HEK293 (cell line): ENCODE measurements around the gene PFKM.

Experiments
- CTCF ChIA-PET: fragments of 350-600 bp; formaldehyde crosslinking; extraction: SDS; loops from one replicate; lab custom pipeline; 2021; ENCODE audit warnings: antibody characterized with exemption; lab: Yijun Ruan, JAX
- POLR2A ChIA-PET: fragments of 300-600 bp; formaldehyde crosslinking; extraction: SDS; loops from one replicate; lab custom pipeline; 2020; ENCODE audit warnings: antibody characterized with exemption, inconsistent platforms; lab: Yijun Ruan, JAX
- H3K27ac ChIP-seq: fragments of 200-500 bp; sonication (Bioruptor generic); 2 replicates; pipeline ENCODE4 v1.5.1; 2014; ENCODE audit warnings: low read depth, low read length, control low read depth, inconsistent platforms; ENCODE audit errors: extremely low read depth
- H3K36me3 ChIP-seq, 2 experiments: fragments of 200-500 bp in 1 of 2; sonication (Bioruptor generic) in 1 of 2; 1 replicate in 1 of 2; 2 replicates in 1 of 2; pipeline ENCODE4 v1.5.1; 2014 to 2017; ENCODE audit warnings: inconsistent platforms in 2 of 2, low read length in 2 of 2; ENCODE audit not compliant: control insufficient read depth in 2 of 2, insufficient read depth in 1 of 2
- H3K4me1 ChIP-seq: fragments of 200-500 bp; sonication (Bioruptor generic); 2 replicates; pipeline ENCODE4 v1.5.1; 2014; ENCODE audit warnings: mild to moderate bottlenecking, low read length, inconsistent platforms; ENCODE audit not compliant: control insufficient read depth, insufficient read depth
- H3K4me3 ChIP-seq: 2 replicates; pipeline ENCODE4 v1.5.1; 2011; ENCODE audit warnings: low read depth, mild to moderate bottlenecking, control low read depth, low read length, moderate library complexity
- H3K9me3 ChIP-seq: fragments of 200-500 bp; sonication (Bioruptor generic); 2 replicates; pipeline ENCODE4 v1.5.1; 2014; ENCODE audit warnings: low read depth, low read length, inconsistent platforms; ENCODE audit not compliant: control insufficient read depth, insufficient read depth
- GLI2 ChIP-seq: fragments of 450-650 bp; formaldehyde crosslinking; IDR thresholded peaks from 2 replicates; pipeline ENCODE4; 2017; ENCODE audit warnings: missing biosample characterization, missing genetic modification characterization, low read depth, borderline replicate concordance
- OSR2 ChIP-seq: fragments of 450-650 bp; formaldehyde crosslinking; IDR thresholded peaks from 2 replicates; pipeline ENCODE4 v1.5.1; 2016; ENCODE audit warnings: missing biosample characterization, missing genetic modification characterization
- PRDM10 ChIP-seq: fragments of 450-650 bp; formaldehyde crosslinking; IDR thresholded peaks from 2 replicates; pipeline ENCODE4 v1.5.1; 2016; ENCODE audit warnings: missing biosample characterization, missing genetic modification characterization
- PRDM2 ChIP-seq: fragments of 450-650 bp; formaldehyde crosslinking; IDR thresholded peaks from 2 replicates; pipeline ENCODE4 v1.5.1; 2016; ENCODE audit warnings: missing biosample characterization, missing genetic modification characterization, borderline replicate concordance
- REST ChIP-seq: fragments of 450-650 bp; formaldehyde crosslinking; IDR thresholded peaks from 2 replicates; pipeline ENCODE4 v1.5.1; 2016; ENCODE audit warnings: missing biosample characterization, missing genetic modification characterization
- ZNF629 ChIP-seq: fragments of 450-650 bp; formaldehyde crosslinking; IDR thresholded peaks from 2 replicates; pipeline ENCODE4 v1.5.1; 2017; ENCODE audit warnings: missing biosample characterization, missing genetic modification characterization
- ZNF660 ChIP-seq: fragments of 450-650 bp; IDR thresholded peaks from 2 replicates; pipeline ENCODE4 v1.5.1; 2018; ENCODE audit warnings: missing biosample characterization, mild to moderate bottlenecking, missing genetic modification characterization
- ZNF664 ChIP-seq: fragments of 450-650 bp; formaldehyde crosslinking; IDR thresholded peaks from 2 replicates; pipeline ENCODE4 v1.5.1; 2016; ENCODE audit warnings: missing biosample characterization, missing genetic modification characterization
- ZNF76 ChIP-seq: fragments of 450-650 bp; formaldehyde crosslinking; IDR thresholded peaks from 2 replicates; pipeline ENCODE4; 2016; ENCODE audit warnings: low read depth, missing biosample characterization, missing genetic modification characterization, borderline replicate concordance
- ZNF768 ChIP-seq: fragments of 450-650 bp; formaldehyde crosslinking; IDR thresholded peaks from 2 replicates; pipeline ENCODE4 v1.5.1; 2018; ENCODE audit warnings: missing biosample characterization, mild to moderate bottlenecking, missing genetic modification characterization
- TF ChIP-seq, protein P1 (sequence below): fragments of 450-650 bp; formaldehyde crosslinking; optimal IDR thresholded peaks from 2 replicates; pipeline ENCODE3; 2016; ENCODE audit warnings: missing biosample characterization, mild to moderate bottlenecking, missing genetic modification characterization

Gene PFKM

GRCh38 chr12:48125985-48126384 is 6.8 kb downstream of the PFKM start (continued):
- TF ChIP-seq PRDM10 (tag by site-specific recombination) (no peak), GLI2 (tag by site-specific recombination) (no peak)

GRCh38 chr12:48126953-48127630 is 7.9 kb downstream of the PFKM start:
- peaks cover 9 to 85% of the 10 kb centered on the region in 2 experiments; a peak in 2 of 3 replicates for H3K36me3 ChIP-seq
- no peaks in the 10 kb centered on the region for H3K9me3 ChIP-seq
- TF ChIP-seq ZNF629 (tag by site-specific recombination) (peak; percentile 24; the same call in 1 of the 2 replicates), REST (tag by site-specific recombination) (no peak), ZNF76 (tag by site-specific recombination) (no peak), ZNF660 (tag by site-specific recombination) (0 out of 2 replicates have a peak, but pooled peaks have one; percentile 20)
- ChIA-PET POLR2A (no interaction called here), CTCF (interaction anchor here (0.6 to 0.7 kb wide), 3 partner anchors 49 to 466 kb away, joined by 3 to 4 read pairs (median 3); no protein-coding TSS in a partner anchor)
- H3K4me3 ChIP-seq, result no peak overlapping the region
- H3K27ac ChIP-seq, result no peak overlapping the region
- H3K4me1 ChIP-seq, result no peaks in the 10 kb centered on the region

- Histone ChIP-seq H3K4me3 (no peak overlapping the region), H3K4me1 (no peaks in the 10 kb centered on the region), H3K36me3 (peaks cover 9 to 86% of the 10 kb centered on the region in 2 experiments; a peak in 2 of 3 replicates), H3K27ac (no peak overlapping the region), H3K9me3 (no peaks in the 10 kb centered on the region)
- TF ChIP-seq ZNF768 (tag by site-specific recombination) (no peak), ZNF664 (tag by site-specific recombination) (peak; percentile 66; the same call in 1 of the 2 replicates)
- POLR2A ChIA-PET, result no interaction called here
- CTCF ChIA-PET, result interaction anchor here (0.5 to 1.3 kb wide), 4 partner anchors 8 to 259 kb away, joined by 4 read pairs; no protein-coding TSS in a partner anchor
These were observed 9.6 kb downstream of the PFKM start for GRCh38 chr12:48128800-48129199.

DNA sequence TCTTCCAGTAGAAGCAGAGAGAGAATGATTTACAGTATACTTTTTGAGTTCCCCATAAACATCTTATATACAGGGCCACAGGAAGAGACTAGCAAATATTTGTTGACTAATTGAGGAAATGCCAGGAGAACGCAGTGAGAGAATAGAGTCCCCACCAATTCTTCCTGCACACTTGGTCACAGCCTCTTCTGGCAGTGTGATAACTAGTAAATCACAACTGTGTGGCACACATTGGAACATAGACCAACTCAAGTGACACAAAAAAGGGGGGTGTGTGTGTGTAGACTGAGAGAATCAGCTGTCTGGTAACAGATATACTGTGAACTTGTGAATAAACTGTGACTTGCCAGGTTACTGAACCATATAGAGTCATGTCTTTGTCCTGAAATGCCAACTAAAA is 10.2 kb downstream of the PFKM start:
- POLR2A ChIA-PET, result no interaction called here
- no peak overlapping the region for H3K27ac ChIP-seq
- H3K4me1 ChIP-seq, result no peaks in the 10 kb centered on the region
- CTCF ChIA-PET, result interaction anchor here (0.5 to 1.3 kb wide), 5 partner anchors 9 to 260 kb away, joined by 3 to 4 read pairs (median 4); no protein-coding TSS in a partner anchor
- peaks cover 8 to 87% of the 10 kb centered on the region in 2 experiments; a peak in 2 of 3 replicates for H3K36me3 ChIP-seq
- no peaks in the 10 kb centered on the region for H3K9me3 ChIP-seq
- H3K4me3 ChIP-seq, result no peak overlapping the region
- TF ChIP-seq PRDM2, result no peak
- TF ChIP-seq, protein P1, sequence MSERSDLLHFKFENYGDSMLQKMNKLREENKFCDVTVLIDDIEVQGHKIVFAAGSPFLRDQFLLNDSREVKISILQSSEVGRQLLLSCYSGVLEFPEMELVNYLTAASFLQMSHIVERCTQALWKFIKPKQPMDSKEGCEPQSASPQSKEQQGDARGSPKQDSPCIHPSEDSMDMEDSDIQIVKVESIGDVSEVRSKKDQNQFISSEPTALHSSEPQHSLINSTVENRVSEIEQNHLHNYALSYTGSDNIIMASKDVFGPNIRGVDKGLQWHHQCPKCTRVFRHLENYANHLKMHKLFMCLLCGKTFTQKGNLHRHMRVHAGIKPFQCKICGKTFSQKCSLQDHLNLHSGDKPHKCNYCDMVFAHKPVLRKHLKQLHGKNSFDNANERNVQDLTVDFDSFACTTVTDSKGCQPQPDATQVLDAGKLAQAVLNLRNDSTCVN (tag by site-specific recombination), result no peak
- TF ChIP-seq OSR2 (tag by site-specific recombination), result no peak
